Activated CD4-positive, alpha-beta T cell treated with anti-CD3 and anti-CD28 coated beads, Interleukin-2, amount 50 U/mL, for 48 hours (primary cell): ENCODE data around the gene FANCE.
A peak's percentile ranks its signal among the peaks of the same experiment; 100 is the strongest.

Experiments
- DNase-seq, 2 experiments: peaks; one replicate each; pipeline ENCODE4 v3.0.0-alpha.2; 2020

The FANCE gene, protein sequence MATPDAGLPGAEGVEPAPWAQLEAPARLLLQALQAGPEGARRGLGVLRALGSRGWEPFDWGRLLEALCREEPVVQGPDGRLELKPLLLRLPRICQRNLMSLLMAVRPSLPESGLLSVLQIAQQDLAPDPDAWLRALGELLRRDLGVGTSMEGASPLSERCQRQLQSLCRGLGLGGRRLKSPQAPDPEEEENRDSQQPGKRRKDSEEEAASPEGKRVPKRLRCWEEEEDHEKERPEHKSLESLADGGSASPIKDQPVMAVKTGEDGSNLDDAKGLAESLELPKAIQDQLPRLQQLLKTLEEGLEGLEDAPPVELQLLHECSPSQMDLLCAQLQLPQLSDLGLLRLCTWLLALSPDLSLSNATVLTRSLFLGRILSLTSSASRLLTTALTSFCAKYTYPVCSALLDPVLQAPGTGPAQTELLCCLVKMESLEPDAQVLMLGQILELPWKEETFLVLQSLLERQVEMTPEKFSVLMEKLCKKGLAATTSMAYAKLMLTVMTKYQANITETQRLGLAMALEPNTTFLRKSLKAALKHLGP

DNA sequence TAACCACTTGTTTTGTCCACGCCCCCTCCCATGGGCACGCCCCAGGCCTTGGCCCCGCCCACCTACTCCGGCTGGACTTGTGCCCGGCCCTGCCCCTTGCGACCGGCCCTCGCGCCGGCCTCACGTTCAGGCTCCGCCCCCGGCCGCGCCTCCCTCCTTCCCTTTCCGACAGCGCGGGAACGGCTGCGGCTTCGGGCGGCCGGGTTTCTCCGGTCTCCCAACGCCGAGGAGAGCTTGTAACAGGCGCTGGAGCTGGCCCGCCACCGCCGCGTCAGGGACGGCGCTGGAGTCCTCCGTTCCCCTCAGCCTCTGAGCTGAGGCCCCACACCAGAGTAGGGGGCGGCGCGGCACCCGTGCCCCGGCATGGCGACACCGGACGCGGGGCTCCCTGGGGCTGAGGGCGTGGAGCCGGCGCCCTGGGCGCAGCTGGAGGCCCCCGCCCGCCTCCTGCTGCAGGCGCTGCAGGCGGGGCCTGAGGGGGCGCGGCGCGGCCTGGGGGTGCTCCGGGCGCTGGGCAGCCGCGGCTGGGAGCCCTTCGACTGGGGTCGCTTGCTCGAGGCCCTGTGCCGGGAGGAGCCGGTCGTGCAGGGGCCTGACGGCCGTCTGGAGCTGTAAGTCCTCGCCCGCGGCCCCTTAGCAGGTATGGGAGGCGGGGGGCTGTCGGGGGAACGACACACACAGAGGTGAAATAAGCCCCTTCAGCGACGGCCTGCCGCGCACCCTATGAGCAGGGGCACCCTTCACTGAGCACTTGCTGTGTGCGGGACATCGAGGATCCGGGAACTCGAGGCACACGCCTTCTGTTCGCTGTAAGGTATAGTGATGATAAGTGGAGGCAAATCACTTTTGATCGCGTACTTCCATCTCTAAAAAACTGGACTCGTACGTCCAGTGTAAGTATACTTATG lies at the start of gene FANCE:
Gene FANCE, plus strand, starts transcription at position 156 of the 908 bp plus-strand sequence. Its CDS starts 208 bp downstream, at position 364.
- peak; percentile 99 for DNase-seq

DNA sequence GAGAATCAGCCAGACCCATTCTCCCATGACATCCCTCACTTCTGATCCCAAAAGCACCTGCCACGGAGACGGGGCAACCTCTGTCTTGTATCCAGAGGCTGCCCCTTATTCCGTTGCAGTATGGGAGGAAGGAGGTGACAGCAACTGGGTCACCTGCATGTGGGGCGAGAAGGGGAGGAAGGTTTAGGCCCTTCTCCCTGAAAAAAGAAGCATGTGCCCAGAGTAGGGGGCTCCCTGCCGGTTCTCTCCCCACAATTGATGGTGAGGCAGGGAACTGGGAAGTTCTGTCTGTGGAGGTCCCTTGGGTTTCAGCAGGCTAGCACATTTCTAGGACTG lies 49.3 kb upstream of the FANCE start:
- no peak for DNase-seq

- no peak for DNase-seq
Observed at GRCh38 chr6:35403544-35404442, 48.3 kb upstream of the FANCE start.

- DNase-seq = no peak
Observed at GRCh38 chr6:35406711-35407485, 45.2 kb upstream of the FANCE start.

DNA sequence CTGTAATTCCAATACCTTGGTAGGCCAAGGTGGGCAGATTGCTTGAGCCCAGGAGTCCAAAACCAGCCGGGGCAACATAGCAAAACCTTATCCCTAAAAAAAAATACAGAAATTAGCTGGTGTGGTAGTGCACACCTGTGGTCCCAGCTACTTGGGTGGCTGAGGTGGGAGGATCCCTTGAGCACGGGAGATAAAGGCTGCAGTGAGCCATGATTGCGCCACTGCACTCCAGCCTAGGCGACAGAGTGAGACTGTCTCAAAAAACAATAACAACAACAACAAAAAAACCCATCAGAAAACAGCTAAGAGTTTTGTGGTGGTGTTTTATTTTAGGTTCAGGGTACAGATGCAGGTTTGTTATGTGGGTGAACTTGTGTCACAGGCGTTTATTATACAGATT lies 42.9 kb upstream of the FANCE start:
- DNase-seq = no peak

- DNase-seq = no peak
Observed at GRCh38 chr6:35410131-35410530, 42.0 kb upstream of the FANCE start.

DNA sequence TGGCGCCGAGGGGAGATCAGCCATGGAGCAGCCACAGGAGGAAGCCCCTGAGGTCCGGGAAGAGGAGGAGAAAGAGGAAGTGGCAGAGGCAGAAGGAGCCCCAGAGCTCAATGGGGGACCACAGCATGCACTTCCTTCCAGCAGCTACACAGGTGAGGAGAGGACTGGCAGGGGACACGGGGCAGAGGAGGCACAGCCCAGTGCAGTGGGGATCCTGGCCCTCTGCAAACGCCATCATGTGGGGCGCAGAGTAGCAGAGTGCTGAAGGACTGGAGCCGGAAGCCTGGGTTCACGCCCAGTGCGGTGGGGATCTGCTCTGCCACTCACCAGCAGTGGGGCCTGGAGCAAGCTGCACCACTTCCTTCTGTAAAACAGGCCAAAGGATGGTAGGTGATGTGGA lies 41.1 kb upstream of the FANCE start:
- DNase-seq = no peak

- DNase-seq = no peak
Observed at GRCh38 chr6:35412102-35412501, 40.0 kb upstream of the FANCE start.

DNA sequence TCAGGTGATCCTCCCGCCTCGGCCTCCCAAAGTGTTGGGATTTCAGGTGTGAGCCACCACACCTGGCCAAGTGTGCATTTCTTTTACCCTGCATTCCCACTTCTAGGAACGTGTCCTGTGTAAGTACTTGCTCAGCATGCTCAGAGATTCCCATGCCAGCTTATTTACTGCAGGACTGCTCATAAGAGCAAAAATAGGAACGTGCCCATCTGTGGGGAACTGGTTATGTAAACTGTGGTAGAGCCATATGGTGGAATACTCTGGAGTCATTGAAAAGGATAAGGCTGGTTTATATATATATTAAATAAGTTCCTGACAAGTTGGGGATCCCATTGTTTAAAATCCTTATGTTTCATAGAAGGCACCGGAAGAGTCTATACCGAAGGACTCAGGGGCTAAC lies 38.2 kb upstream of the FANCE start:
- no peak for DNase-seq

- DNase-seq = peak; percentile 18 to 22
Observed at GRCh38 chr6:35415065-35415891, 36.9 kb upstream of the FANCE start.

GRCh38 chr6:35417979-35418661 lies 34.0 kb upstream of the FANCE start:
- peak in 1 of 2 experiments; percentile 4 for DNase-seq

GRCh38 chr6:35419417-35419816 lies 32.7 kb upstream of the FANCE start:
- no peak for DNase-seq

- DNase-seq = no peak
Observed at GRCh38 chr6:35419961-35420360, 32.2 kb upstream of the FANCE start.

DNA sequence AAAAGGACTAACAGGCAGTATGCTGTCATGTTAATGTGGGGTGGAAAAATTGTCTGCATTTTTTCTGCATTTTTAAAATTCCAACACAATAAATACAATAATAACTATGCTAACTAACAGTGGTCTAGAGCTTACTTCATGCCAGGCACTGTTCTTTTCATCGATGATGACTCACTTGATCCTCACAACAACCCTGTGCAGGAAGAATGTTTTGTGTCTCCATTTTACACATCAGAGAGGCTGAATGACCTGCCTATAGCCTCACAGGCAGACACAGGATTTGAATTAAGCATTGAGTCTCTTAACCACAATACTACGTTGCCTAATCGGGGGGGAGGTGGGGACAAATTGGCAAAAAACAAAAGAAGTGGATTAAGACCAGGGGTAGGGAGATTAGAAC lies 26.9 kb upstream of the FANCE start:
- no peak for DNase-seq

GRCh38 chr6:35426074-35426473 lies 26.1 kb upstream of the FANCE start:
- DNase-seq = no peak

DNA sequence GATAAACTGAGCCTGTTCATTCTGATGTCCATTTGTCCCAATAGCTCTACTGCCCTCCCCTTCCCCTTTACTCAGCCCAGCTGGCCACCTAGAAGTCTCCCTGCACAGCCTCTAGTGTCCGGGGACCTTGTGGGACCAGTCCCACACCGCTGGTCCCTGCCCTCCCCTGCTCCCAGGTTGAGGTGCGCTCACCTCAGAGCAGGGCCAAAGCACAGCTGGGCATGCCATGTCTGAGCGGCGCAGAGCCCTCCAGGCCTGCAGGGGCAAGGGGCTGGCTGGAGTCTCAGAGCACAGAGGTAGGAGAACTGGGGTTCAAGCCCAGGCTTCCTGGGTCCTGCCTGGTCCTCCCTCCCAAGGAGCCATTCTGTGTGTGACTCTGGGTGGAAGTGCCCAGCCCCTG lies 24.7 kb upstream of the FANCE start:
- no peak for DNase-seq

DNA sequence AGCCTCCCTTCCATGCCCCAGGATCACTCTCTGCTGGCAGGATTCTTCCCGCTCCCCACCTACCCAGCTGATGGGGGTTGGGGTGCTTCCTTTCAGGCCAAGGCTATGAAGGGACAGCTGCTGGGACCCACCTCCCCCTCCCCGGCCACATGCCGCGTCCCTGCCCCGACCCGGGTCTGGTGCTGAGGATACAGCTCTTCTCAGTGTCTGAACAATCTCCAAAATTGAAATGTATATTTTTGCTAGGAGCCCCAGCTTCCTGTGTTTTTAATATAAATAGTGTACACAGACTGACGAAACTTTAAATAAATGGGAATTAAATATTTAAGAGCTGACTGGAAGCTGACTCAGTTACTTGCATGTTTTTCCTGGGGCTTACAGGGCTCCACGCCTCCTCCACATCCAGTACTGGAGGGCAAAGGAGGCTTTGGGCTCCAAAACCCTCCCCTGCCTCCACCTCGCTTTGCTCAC lies 24.3 kb upstream of the FANCE start:
- DNase-seq = no peak

DNA sequence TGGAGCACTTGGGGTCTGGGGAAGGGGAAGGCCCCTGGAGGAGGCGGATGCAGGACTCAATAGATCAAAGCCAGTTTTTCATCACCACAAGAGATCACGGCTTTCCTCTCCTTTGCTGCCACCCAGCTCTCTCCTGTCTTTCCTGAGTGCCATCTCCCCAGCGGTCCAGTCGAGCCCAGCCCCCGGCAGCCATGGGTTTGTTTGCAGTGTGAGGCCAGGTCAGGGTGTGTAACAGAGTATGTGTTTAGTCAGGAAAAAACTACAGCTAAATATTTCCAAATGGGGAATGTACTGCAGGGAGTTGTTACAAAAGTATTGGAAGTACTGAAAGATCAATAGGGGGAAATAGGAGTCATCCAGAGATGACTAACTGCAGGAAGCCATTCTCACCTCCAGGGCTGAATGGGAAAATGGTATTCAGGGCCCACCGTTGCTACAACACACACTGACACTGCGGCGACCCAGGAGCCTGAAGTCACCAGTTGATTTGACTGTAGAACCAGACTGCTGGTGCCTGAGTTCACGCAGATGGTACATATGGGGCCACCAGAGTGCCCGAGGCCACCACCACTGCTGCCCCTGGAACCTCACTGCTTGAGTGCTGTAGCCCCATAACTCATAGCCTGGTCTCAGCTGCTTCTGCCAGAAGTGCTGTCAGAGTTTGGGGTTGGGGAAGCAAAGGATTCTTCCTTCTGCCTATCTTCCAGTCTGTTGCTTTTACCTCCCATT lies 23.6 kb upstream of the FANCE start:
- DNase-seq = no peak

DNA sequence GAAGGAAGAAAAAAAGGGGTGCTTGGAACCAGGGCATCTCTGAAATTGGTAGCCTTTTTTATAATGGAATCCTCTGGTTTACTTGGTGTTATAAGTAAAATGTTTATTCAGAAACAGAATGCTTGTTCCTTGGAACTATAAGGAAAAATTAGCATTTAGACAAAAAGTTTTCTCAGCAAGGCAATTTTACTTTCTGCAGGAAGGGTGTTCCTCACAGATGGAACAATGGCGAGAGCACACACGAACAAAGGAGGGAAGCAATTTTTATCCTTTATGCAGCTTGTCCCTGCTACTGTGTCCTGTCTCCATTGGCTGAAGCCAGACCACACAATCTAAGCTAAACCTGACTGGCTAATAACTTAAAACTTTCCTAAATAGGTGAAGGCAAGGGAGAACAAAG lies 22.7 kb upstream of the FANCE start:
- no peak for DNase-seq

- DNase-seq = no peak
Observed at GRCh38 chr6:35432291-35432690, 19.8 kb upstream of the FANCE start.
